Hypothalamus (tissue), 51 donors: ENCODE results near the gene HES5.
A peak's percentile ranks its signal among the peaks of the same experiment; 100 is the strongest.

ENCODE experiments used
- DNase-seq, 51 donors: peaks; one replicate each; lab custom pipeline; 2025; lab: John Stamatoyannopoulos, UW

Gene HES5

DNA sequence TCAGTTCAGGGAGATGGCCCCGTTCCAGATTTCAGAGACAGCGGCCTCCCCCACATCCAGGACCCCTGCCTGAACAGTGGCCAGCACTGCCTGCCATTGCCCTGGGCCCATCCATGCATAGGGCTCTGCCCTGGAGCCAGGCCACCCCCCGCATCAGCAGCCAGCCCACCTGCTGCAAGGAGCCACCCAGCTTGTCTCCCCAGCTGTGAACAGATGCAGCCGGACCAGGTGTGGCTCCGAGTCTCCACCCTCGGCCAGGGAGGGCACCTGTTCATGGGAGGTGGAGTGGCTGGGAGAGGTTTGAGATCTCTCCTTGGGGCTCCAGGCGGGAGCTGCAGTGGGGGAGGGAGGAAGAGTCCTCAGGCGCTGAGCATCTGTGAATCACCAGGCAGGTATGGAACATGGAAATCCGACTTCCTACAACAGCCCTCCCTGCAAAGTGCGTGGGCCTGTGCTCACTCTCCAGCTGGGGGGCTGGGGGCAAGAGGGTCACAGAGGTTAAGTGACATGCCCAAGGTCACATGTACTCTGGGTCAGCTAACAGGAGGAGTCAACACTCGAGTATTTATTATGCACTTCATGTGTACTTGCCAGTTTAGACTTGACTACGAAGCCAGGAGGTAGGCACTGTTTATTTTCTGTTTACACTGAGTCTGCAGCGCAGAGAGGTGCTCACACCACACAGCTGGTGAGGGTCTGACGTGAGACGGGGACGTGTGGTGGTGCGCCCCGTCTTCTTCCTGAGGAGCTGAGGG is 4.8 kb upstream of the HES5 start:
- DNase-seq, result no peak

DNA sequence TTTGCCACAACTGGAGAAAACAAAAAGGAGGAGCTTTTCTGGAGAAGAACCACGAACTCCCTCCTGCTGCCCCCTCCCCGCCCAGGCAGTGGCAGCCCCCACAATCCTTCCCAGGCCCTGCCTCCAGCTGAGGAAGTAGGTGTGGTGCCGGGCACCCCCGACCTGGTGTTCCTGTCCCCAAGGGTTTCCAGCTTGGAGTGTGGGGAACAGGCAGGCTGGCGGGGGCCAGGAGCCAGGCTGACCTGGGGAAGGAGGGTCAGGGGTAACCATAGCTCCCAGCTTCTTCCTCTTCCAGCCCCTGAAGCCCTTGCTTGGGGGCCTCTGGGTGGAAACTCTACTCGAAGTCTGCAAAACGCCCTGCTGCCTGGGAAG is 4.2 kb upstream of the HES5 start:
- DNase-seq, result no peak

DNA sequence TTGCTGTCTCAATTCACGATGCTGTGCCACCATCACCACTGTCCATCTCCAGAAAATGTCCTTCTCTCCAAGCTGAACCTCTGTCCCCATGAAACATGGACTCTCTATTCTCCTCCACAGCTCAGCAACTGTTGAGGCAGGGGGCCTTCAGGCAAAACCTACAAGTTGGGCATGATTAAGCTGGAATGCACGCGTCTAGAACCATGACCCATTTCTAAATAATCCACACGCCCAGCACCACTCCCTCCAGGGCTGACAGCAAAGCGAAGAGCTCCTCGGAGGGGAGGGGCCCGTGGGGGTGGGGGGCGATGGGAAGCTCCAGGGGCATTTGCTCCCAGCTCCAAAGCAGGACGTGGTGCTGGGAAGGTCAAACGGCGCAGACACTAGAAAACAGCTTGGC is 3.3 kb upstream of the HES5 start:
- DNase-seq, result no peak

DNA sequence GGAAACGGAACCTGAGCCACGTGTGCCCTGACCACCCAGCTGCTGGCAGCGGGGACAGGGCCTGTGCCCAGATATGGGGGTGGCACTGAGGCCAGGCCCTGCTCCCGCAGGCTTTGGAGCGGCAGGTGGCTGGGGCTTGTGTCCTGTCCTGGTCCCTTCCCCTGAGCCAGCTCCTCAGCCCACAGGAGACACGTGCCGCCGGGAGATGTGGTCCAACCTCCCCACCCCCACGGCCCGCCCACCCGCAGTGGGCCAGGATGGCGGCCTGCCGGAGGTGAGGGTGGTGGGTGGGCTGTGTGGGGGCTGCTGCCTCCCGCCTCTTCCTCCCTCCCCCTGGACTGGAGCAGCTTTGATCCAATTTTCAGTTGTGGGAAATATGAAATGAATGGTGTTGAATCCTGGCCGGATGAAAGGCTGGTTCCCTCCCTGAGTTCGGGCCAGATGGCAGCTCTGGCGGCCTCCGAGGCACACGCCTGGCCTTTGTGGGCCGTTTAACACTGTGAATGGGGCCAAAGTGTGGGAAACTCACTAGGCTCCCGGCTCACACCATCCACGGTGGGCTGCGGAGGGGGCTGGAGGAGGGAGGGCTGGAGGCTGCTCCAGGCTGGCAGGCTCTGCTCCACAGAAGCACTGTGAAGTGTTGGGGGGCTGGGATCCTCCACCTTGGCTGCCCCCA is 2.6 kb upstream of the HES5 start:
- peak in 25 of 51 donors; percentile 29 to 85 (median 62) for DNase-seq

DNA sequence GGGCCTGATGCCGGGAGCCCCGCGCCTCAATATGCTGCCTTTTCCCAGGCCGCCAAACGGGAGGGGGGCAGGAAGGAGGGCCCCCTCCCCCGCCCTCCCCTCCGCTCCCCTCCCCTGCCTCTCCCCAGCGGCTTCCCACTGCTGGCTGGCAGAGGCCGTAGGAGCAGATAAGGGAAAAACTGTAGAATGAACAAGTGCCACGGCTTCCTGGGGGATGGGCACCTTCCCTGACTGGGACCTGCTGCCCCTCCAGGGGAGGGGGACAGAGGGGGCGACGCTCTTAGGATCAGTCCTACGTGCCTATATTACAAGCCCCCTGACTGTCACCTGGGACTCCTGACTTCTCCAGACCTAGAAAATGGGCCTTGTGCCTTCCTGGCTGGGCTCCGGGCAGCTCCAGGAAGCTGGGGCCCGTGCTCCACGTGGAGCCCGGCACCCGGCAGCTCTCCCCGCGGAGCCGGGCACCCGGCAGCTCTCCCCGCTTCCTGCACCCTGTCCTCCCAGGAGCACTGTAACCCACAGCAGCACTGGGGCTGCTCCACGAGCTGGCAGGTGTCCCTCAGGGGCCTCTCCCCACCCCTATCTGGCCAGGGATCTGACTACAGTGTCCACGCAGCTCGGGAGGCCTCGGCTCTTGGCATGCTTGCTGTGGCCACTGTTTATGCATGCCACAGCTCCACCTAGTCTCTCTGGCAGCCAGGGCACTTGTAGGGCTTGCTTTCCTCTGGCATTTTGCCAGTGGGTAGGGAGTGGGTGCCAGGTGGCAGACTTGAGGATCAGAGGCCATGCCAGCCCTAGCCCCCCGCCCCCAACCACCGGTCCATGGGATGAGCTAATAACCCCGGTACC is 674 bp upstream of the HES5 start:
- peak in 28 of 51 donors; percentile 18 to 77 (median 56) for DNase-seq

DNA sequence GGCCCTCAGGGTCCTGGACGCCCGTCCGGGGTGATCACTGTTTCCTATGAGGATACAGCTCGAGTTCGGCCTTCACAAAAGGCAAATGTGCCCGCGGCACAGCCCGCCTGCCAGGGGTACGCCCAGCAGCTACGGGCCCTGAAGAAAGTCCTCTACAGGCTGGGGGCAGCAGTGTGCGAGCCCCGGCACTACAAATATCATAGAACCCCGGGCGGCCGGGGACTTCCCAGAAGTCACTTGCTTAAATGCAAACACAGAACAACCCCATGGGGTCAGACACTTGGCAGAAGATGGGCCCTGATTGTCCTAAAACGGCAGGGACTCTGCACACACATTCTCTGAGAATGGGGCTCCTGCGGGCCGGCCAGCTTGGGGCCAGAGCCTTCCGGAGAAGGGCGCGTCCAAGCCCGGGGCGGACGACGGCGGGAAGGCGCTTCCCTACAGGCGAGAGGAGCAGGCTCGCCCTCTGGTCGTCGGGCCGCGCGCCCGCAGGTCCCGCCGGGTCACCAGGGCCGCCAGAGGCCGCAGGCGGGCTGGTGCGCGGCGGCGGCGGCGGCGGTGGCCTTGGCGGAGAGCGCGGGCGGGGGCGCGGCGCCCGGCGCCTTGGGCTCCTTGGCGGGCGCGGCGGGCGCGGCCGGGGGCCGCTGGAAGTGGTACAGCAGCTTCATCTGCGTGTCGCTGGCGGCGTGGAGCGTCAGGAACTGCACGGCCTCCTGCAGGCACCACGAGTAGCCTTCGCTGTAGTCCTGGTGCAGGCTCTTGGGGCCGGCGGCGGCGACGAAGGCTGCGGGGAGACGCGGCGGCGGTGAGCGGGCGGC is 888 bp downstream of the HES5 start:
- peak in 11 of 51 donors; percentile 21 to 66 (median 39) for DNase-seq

DNA sequence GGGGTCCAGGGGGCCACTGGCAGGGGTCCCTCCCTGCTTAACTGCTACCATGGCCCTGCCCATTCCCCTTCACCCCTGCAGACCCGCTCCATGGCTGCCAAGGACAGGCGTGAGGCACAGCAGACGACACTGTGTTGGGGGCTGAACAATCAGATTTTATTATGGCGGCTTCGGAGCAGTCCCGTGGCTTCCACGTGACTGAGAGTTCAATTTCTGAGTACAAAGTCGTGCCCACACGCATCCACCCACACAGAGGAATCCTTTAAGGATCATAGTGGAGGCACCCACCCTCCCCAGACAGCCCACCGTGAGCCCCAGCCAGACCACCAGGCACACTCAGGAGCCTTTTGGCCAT is 1.5 kb downstream of the HES5 start:
- peak in 5 of 51 donors; percentile 18 to 65 (median 61) for DNase-seq

DNA sequence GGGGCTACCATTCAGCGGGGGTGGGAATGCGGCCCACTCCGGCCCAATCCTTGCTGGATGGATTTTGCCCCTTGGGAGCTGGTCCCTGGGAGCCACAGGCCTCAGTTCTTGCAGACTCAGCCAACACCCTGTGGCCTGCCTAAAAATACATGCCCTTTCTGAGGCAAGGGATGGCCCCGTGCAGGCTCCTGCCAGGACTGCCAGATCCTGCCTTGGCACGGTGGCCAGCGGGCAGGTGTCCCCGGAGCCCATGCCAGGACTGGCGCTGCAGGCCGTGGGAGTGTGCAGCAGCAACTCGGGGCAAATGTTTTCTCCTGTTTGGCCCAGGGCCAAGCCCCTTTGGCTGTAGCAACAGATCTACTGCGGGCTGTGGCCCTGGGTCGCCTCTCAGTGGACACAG is 2.0 kb downstream of the HES5 start:
- DNase-seq, result peak in 34 of 51 donors; percentile 10 to 85 (median 56)

DNA sequence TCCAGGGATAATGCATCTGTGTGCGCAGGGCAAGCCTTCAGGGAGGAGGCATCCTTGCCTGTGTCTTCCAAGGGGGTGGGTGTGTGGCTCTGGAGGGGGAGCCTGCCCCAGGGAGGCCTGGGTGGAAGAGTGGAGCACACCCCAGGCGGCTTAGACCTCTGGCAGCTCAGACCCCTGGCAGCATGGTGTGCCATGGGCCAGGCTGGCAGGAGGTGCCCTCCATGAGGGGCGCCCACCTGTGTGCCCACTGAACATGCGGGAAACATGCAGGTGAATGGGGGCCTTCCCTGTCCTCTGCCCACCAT is 2.6 kb downstream of the HES5 start:
- peak in 3 of 51 donors; percentile 62 to 75 (median 65) for DNase-seq

DNA sequence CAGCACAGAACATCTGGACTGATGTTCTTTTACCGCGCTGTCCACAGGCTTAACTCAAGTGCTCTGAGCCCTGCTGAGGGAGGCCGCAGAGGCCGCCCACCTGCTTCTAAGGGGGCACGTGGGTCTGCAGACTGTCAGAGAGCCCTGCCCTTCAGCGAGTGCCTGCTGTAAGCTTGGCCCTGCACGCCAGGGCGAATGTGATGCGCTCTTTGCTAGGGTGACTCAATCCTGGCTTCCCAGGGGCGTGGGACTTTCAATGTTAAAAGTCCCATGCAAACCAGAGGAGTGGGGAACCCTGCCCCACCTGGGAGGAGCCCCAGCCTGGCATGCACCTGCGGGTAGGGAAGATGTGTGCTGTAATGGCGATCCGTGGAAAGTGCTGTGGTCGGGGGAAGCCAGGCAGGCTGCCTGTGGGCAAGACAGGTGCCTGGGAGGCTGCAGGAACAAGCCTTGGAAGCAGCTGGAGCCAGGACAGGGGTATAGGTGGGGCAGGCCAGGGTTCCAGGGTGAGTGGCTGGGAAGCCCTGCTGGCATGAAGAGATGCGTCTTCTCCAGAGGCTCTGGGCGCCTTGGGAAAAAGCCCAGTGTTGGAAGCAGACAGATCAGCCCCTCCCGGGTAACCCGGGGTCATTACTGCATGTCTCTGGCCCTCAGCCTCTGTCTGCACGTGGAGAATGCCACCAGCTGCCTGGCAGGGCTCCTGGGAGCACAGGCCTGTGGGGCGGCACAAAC is 3.1 kb downstream of the HES5 start:
- DNase-seq, result peak in 43 of 51 donors; percentile 24 to 89 (median 65)

DNA sequence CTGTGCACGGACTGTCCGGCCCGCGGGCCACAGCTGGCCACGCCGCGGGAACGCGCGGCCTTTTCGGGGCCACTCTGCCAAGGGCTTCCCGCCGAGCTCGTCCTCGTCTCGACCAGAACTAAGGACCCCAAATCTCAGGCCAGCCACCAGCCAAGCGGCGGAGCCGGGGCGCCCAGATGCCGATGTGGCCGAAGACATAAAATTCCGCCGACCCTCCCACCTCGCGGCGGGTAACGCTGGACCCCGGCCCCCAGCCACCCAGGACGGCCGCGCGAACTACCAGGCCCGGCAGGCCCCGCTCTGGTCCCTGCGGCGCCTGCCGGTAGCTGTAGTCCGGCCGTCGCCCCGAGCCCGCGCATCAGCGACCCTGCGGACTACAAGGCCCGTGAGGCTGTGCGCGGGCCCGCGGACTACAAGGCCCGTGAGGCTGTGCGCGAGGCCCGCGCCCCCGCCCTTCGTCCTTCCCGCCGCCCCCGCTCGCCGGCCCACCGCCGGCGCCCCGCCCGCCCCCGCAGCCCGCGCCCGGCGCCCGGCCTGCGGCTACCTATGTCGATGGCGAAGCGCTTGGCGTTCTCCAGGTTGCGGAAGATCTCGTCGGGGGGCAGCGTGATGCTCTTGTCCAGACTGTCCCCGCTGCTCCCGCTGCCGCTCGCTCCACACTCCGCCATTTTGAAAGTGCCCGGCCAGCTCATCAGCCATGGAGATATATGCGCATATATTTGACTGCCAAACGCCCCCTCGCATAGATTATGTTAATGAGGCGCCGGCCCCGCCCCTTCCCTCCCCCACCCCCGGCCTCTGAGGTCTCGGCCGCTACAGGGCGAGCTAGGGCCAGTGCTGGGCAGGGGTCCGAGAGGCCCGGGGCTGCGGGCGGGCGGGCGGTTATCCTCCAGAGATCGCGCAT is 3.9 kb downstream of the HES5 start, which contains the start of gene PANK4:
TSS of gene PANK4 (minus strand) at position 677 of the 904 bp plus-strand sequence. CDS start at position 668, 9 bp downstream.
- peak; percentile 64 to 97 (median 90) for DNase-seq

DNA sequence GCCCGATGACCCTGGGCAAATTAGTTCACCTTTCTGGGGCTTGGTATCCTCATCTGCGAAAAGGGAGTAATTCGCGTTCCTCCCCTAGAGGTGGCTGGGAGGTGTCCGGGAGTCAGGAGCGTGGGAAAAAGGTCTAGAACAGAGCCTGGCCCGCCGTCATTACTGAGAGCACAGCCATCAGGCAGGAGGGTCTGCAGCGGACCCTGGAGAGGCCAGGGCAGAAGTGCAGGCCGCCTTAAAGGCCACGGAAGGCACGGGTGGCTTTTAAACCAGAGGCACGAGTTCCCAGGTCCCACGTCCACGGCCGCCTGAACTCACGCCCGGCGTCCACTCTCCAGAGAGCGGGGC is 4.5 kb downstream of the HES5 start:
- DNase-seq, result no peak

DNA sequence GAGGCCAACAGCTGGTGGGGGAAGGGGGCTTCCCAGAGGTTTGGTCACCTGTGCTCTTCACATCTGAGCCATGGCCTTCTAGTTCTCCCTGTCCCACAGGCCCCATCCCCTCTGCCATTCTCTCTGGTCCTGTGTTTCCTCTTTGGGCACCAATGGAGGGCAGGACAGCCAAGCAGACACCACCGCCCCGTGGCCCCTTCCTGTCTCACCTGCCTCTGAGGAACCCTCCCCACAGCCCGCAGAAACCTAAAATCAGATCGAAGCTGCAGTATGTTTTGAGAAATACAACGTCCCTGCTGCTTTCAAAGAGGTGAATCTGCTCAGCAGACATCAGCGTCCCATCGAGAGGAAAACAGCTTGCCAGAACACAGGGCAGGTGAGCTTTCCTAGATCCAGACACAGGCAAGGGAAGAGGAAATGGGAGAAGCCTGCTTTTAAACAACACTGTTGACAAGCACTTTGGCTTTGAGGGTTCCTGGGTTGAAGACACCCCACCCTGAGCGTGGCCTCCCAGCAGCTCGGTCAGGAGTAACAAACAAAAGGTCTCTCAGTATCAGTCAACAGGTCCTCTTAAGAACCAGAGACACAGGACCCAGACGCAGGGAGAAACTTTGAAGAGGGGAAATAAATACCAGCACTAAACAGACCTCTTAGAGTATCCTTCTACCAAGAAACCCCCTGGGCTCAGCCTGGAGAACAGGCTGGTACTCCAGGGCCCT is 6.0 kb downstream of the HES5 start:
- DNase-seq, result no peak

DNA sequence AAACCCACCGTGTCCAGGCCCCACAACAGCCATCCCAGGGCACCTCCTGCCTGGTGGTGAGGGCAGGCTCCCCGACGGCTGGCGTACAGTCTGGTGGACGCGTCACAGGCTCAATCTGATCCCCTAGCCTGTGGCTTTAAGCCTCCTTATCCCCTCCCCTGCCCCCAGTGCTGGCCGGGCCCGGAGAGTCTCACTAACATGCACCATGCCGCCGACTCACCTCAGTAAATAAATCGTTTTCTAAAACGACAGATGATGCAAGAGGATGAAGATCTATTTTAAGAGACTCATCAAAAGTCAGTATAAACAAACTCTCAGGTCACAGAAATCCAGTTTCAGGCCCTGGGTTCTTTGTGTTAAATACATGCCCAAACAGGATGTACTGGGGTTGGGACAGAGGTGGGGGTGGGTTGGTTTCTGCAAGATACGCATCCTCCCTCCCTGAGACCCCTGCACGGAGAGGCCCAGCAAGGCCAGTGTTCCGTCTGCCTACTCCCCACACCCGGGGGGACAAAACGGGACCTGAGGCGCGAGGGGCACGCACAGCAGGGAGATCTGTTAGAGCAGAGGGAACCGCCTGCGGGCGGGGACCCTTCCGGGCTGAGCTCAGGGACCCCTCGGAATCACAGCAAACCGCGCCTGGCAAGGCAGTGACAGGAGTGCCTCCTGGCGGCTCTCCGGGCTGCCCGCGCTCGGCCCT is 6.7 kb downstream of the HES5 start:
- DNase-seq, result no peak

DNA sequence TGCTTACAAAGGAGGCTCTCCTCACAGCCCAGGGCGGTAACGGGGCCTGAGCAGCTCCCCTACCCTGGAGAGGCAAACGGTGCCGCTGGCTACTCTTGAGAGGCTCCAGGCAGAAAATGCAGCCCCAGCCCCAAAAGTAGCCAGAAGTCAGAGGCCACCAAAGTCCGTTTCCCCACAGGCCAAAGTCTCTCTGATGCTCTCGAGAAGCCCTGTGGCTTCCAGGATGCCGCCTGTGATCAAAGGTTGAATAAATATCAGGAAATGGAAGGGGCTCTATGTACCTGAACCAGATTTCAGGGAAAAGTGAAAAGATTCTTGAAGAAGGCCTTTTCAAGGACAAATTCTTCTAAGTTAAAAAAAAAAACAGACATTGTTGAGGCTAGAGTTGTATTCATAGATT is 7.8 kb downstream of the HES5 start:
- DNase-seq, result no peak

DNA sequence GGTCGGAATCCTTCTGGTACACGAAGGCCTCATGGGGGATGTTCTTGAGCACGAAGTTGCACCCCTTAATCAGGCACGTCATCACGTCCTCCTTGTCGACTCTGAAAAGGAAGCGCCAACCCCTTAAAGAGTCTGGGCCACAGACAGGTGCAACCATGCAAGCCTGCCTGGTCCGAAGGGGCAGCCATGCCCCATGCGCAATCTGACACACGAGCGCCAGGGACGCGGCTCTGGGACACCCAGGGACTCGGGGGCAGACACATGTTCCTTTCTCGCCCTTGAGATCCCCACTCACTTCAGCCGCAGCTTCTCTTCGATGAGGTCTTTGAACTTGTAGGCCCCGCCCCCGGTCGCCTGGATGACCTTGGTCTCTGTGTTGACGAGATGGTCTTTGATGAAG is 9.3 kb downstream of the HES5 start:
- DNase-seq, result no peak

DNA sequence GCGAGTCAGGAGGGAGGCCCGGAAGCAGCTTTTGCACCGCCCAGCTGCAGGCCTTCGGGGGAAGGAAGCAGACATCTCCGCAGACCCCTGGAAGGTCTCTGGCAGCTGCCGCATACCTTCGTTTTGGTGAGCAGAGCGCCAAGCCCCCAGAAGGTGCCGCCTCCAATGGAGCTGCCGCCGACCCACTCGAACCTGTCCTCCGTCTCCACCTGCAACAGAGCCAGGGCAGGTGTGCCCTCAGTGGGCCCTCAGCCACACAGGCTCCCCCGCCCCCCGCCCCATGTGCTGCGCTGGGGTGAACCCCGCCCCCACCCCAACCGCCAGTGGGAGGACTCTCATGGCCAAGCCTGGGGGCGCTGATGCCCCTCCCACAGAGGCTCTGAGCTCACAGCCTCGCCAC is 9.9 kb downstream of the HES5 start:
- no peak for DNase-seq

DNA sequence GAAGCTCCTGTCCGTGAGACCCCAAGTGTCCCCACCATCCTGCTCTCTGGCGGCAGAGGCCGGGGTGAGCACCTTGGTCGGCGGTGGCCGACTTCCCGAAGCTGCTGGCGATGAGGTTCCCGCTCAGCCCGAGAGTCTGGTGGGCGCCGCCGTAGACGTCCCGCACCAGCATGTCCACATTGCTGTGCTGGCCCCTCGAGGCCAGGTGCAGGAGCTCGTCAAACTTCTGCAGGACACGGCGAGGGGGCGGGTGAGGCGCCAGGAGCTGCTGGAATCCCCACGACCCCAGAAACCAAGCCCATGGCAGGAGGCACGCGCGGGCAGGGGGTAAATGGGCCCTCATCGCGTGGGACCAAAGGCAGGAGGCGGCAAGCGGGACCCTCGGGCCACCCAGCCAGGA is 10.3 kb downstream of the HES5 start:
- DNase-seq, result no peak
